Epithelial cell of esophagus (primary cell): ENCODE results near the gene NMT1.

Source experiments
- DNase-seq: peaks from one replicate; pipeline ENCODE4 v3.0.0; 2010; ENCODE audit warnings: low read depth
- H3K4me3 ChIP-seq: 2 replicates; pipeline ENCODE4 v1.5.1; 2011; ENCODE audit warnings: mild to moderate bottlenecking, low read length, control low read depth
- TF ChIP-seq, protein P1 (sequence below): IDR thresholded peaks from 2 replicates; pipeline ENCODE4 v1.5.1; 2011; ENCODE audit warnings: low read depth, mild to moderate bottlenecking, low read length, control low read depth, inconsistent platforms; ENCODE audit not compliant: insufficient read depth; ENCODE audit errors: missing control alignments

The NMT1 gene

DNA sequence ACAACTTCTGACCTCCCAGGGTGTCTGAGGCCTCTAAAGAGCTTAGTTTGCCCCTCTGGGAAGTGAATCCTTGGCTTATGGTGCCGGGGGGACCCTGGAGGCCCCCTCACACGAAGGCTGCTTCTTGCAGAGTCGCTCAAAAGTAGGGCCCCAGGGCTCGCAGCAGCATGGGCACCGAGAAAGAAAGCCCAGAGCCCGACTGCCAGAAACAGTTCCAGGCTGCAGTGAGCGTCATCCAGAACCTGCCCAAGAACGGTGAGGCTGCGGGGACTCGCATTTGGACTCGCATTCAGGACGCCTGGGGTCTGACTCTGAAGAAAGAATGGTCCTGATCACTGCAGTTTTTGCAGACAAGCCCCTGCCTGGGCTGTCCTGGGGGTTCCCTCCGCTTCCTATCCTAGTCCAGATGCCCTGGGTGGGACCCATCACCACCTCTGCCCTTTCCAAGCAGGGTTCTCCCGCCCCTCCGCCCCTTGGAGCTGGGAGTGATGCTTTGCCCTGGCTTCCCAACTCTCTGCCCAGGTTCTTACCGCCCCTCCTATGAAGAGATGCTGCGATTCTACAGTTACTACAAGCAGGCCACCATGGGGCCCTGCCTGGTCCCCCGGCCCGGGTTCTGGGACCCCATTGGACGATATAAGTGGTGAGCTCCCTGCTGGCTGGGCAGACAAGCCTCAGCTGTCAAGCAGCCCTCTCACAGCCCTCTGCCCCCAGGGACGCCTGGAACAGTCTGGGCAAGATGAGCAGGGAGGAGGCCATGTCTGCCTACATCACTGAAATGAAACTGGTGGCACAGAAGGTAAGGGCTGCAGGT is 75.1 kb downstream of the NMT1 start:
- TF ChIP-seq, protein P1, sequence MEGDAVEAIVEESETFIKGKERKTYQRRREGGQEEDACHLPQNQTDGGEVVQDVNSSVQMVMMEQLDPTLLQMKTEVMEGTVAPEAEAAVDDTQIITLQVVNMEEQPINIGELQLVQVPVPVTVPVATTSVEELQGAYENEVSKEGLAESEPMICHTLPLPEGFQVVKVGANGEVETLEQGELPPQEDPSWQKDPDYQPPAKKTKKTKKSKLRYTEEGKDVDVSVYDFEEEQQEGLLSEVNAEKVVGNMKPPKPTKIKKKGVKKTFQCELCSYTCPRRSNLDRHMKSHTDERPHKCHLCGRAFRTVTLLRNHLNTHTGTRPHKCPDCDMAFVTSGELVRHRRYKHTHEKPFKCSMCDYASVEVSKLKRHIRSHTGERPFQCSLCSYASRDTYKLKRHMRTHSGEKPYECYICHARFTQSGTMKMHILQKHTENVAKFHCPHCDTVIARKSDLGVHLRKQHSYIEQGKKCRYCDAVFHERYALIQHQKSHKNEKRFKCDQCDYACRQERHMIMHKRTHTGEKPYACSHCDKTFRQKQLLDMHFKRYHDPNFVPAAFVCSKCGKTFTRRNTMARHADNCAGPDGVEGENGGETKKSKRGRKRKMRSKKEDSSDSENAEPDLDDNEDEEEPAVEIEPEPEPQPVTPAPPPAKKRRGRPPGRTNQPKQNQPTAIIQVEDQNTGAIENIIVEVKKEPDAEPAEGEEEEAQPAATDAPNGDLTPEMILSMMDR = no peak
- H3K4me3 ChIP-seq = peak overlapping the region; percentile 66
- no peak for DNase-seq

DNA sequence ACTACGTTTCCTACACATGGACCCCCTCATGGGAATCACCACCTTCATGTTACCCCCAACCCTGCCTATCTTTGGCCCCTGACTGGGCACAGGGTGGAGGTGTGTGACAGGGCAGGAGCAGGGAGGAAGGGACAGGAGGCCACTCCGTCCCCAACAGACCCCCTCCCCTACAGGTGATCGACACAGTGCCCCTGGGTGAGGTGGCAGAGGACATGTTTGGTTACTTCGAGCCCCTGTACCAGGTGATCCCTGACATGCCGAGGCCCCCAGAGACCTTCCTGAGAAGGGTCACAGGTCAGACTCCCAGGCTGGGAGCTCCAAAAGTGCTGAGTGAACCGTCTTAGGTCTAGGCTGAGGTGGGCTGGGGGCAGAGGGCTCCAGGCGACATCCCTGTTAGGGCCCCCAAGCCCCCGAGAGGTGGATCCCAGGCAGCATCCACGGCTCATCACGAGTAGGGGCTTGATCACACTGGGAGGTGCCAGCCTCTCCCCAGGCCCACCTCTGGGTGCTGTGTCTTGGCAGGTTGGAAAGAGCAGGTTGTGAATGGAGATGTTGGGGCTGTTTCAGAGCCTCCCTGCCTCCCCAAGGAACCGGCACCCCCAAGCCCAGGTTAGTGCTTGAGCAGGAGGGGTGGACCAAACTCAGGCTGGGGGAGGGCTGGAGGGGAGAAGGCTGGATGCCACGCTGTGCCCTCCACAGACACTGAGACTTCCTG is 75.9 kb downstream of the NMT1 start:
- TF ChIP-seq, protein P1 = no peak
- no peak for DNase-seq
- no peak overlapping the region for H3K4me3 ChIP-seq

DNA sequence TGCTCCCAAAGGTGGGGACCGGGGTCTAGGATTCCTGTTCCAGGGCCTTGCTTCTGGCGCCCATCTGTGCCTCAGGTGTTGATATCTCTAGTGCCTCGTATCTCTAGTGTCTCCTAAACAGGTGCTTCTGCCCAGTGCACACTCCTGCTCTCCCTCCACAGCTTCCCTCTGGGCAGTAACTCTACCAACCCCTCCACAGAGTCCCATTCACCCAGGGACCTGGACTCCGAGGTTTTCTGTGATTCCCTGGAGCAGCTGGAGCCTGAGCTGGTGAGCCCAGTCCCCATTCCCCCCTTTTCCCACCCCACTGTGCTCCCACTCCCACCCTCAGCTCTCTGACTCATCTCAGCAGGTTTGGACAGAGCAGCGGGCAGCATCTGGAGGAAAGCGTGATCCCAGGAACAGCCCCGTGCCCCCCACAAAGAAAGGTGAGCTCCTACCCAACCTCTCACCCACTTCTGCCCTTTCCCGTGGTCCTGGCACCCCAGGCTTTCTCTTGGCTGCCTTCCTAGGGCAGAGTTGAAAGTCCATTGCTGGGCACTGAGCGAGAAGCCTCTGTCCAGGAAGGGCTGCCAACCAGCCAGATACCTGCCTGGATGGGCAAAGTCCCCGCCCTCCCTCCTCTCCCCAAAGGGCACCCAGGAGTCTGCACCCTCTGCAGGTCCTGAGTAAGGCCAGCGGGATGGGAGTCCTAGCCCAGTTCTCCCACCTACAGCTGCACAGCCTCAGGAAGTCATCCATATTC is 76.6 kb downstream of the NMT1 start:
- TF ChIP-seq, protein P1 = no peak
- no peak for DNase-seq
- H3K4me3 ChIP-seq = no peak overlapping the region

DNA sequence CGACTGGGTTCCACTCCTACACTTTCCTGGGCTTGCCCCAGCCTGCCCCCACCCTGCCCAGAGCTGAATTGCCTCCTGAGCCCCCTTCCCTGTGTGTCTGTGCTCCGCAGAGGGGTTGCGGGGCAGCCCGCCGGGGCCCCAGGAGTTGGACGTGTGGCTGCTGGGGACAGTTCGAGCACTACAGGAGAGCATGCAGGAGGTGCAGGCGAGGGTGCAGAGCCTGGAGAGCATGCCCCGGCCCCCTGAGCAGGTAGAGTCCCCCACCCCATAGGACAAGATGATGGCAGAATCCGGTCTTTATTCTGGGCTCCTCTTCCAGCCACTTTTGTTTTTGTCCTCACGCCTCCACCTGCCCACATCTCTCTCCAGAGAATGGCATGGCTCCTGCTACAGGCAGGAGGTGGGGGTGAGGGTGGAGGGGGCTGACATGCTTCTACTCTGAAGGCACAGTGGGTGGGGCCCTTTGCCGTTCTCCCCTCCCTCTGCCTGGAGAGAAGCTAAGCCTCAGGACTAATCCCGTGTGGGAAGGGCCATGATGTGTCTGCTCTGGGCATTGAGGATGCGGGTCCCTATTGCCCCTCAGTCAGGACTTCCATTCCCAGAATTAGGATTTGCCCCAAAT is 77.9 kb downstream of the NMT1 start:
- TF ChIP-seq, protein P1 = no peak
- H3K4me3 ChIP-seq = no peak overlapping the region
- no peak for DNase-seq

DNA sequence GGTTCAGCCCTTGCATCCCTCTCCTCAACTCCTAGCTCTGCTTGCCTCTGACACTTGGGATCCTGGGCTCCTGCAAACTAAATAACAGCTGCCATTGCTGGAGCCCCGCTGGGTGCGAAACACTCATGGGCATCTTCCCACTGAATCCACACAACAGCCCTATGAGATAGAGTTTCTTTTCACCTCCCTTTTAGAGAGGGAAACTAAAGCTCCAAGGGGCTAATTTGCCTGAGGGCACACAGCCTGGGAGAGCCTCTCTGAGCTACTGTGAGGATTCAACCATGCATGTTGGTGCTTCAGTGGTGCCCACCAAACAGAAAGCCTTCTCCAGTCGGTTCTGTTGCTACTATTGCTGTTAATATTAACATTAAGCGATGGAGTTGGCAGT is 78.4 kb downstream of the NMT1 start:
- no peak overlapping the region for H3K4me3 ChIP-seq
- TF ChIP-seq, protein P1 = no peak
- DNase-seq = no peak

DNA sequence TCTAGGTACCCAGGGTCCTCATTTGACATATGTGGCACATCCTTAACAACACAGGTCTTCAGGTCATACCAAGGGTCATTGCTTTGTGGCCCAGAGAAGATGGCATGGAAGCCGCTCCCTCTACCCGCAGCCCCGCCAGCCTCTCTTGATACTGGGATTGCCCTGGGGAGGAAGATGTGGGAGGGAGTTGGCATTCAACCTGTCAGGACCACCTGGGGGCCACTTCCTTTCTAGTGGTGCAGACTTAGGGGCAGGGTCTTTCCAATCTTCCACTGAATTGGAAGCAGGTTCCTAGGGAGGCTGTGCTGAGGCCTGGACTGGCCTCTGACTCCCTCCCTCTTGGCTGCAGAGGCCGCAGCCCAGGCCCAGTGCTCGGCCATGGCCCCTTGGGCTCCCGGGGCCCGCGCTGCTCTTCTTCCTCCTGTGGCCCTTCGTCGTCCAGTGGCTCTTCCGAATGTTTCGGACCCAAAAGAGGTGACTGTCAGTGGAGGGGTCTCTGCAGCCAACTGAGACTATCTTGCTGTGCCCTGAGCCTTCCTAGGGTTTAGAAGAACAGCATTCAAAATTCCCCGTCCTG is 82.1 kb downstream of the NMT1 start:
- no peak overlapping the region for H3K4me3 ChIP-seq
- TF ChIP-seq, protein P1 = no peak
- DNase-seq = no peak
